Activated CD4-positive, alpha-beta T cell treated with anti-CD3 and anti-CD28 coated beads, Interleukin-2, amount 10 ng/mL, durations not matched to agents 7 days and 5 days (primary cell): ENCODE measurements around the gene SMIM22. TPM values are rescaled to one million over a fixed set of nuclear protein-coding genes. Genes with fewer than 3 reads are reported as not detected.

Experiments
- CTCF ChIA-PET: fragments of 350-600 bp; sonication (Branson Sonifier 250); formaldehyde crosslinking; loops from one replicate; lab custom pipeline; 2021; ENCODE audit warnings: antibody characterized with exemption; lab: Charles Lee
- POLR2A ChIA-PET: fragments of 350-600 bp; sonication (Branson Sonifier 250); formaldehyde crosslinking; loops from one replicate; lab custom pipeline; 2021; ENCODE audit warnings: antibody characterized with exemption; lab: Charles Lee
- DNase-seq: peaks from one replicate; pipeline ENCODE4 v3.0.0-alpha.2; 2020
- H3K27ac Mint-ChIP-seq: one replicate; pipeline ENCODE4 v1.8.0; 2021; ENCODE audit warnings: mild to moderate bottlenecking, moderate library complexity, mixed read lengths
- H3K27me3 Mint-ChIP-seq: one replicate; pipeline ENCODE4 v1.8.0; 2021; ENCODE audit warnings: mixed read lengths
- H3K36me3 Mint-ChIP-seq: one replicate; pipeline ENCODE4 v1.8.0; 2021; ENCODE audit warnings: low read depth, mixed read lengths
- H3K4me1 Mint-ChIP-seq: one replicate; pipeline ENCODE4 v1.8.0; 2021; ENCODE audit warnings: mixed read lengths
- H3K4me3 Mint-ChIP-seq: one replicate; pipeline ENCODE4 v1.8.0; 2021; ENCODE audit warnings: mild to moderate bottlenecking, moderate library complexity, mixed read lengths
- H3K9me3 Mint-ChIP-seq: one replicate; pipeline ENCODE4 v1.8.0; 2021; ENCODE audit warnings: mixed read lengths
- total RNA-seq, 2 experiments: library from RNA; stranded (reverse); gene quantifications; one replicate each; pipeline ENCODE4 v1.2.3, GENCODE V29; 2021

The SMIM22 gene
- total RNA-seq: not detected

- Mint-ChIP-seq H3K36me3 (no peaks in the 10 kb centered on the region), H3K9me3 (no peaks in the 10 kb centered on the region), H3K27me3 (no peaks in the 10 kb centered on the region), H3K27ac (no peak within 1 kb of the TSS), H3K4me1 (peaks cover 6% of the 10 kb centered on the region), H3K4me3 (no peak within 1 kb of the TSS)
- DNase-seq: no peak
- ChIA-PET POLR2A (no interaction called here), CTCF (no interaction called here)
These were observed at the start of gene SMIM22 for GRCh38 chr16:4795181-4795827. TSS of gene SMIM22 (plus strand) at chr16:4795369. CDS start at chr16:4795735, 366 bp downstream.

GRCh38 chr16:4746215-4746614, 49.0 kb upstream of the SMIM22 start:
- POLR2A ChIA-PET: no interaction called here

GRCh38 chr16:4746991-4747574, 48.1 kb upstream of the SMIM22 start:
- H3K4me1 Mint-ChIP-seq: peaks cover 11% of the 10 kb centered on the region
- peaks cover 6% of the 10 kb centered on the region for H3K36me3 Mint-ChIP-seq
- no peaks in the 10 kb centered on the region for H3K9me3 Mint-ChIP-seq
- H3K27ac Mint-ChIP-seq: no peak overlapping the region
- H3K27me3 Mint-ChIP-seq: no peaks in the 10 kb centered on the region
- ChIA-PET CTCF (interaction anchor here (0.6 to 1.5 kb wide), 4 partner anchors 12 to 266 kb away, joined by 3 to 6 read pairs (median 3); partner anchors contain the start of genes ANKS3 and DNAAF8), POLR2A (no interaction called here)
- no peak overlapping the region for H3K4me3 Mint-ChIP-seq
- no peak for DNase-seq

More at GRCh38 chr16:4746215-4746614, 49.0 kb upstream of the SMIM22 start:
- Mint-ChIP-seq H3K4me1 (peaks cover 11% of the 10 kb centered on the region), H3K9me3 (no peaks in the 10 kb centered on the region), H3K4me3 (no peak overlapping the region), H3K27me3 (no peaks in the 10 kb centered on the region), H3K27ac (no peak overlapping the region), H3K36me3 (peaks cover 4% of the 10 kb centered on the region)
- no peak for DNase-seq
- CTCF ChIA-PET: no interaction called here

GRCh38 chr16:4747906-4748681, 47.1 kb upstream of the SMIM22 start:
- peak overlapping the region; percentile 46 for H3K27ac Mint-ChIP-seq
- no peak for DNase-seq
- H3K9me3 Mint-ChIP-seq: no peaks in the 10 kb centered on the region
- H3K4me3 Mint-ChIP-seq: no peak overlapping the region
- ChIA-PET POLR2A (no interaction called here), CTCF (interaction anchor here (1.0 to 1.5 kb wide), 3 partner anchors 13 to 267 kb away, joined by 3 to 6 read pairs (median 3); partner anchors contain the start of genes ANKS3 and DNAAF8)
- peaks cover 8% of the 10 kb centered on the region for H3K4me1 Mint-ChIP-seq
- H3K27me3 Mint-ChIP-seq: no peaks in the 10 kb centered on the region
- H3K36me3 Mint-ChIP-seq: peaks cover 10% of the 10 kb centered on the region

- no peak for DNase-seq
- Mint-ChIP-seq H3K4me1 (peaks cover 2% of the 10 kb centered on the region), H3K27me3 (no peaks in the 10 kb centered on the region), H3K4me3 (no peak overlapping the region), H3K27ac (no peak overlapping the region), H3K9me3 (no peaks in the 10 kb centered on the region), H3K36me3 (peaks cover 12% of the 10 kb centered on the region)
- CTCF ChIA-PET: interaction anchor here (1.5 kb wide), 1 partner anchor 14 kb away, joined by 6 read pairs; the partner anchor contains the start of genes ANKS3 and DNAAF8
- POLR2A ChIA-PET: no interaction called here
These were observed 46.3 kb upstream of the SMIM22 start for GRCh38 chr16:4748682-4749411.

GRCh38 chr16:4749700-4750257, 45.4 kb upstream of the SMIM22 start:
- Mint-ChIP-seq H3K27ac (no peak overlapping the region), H3K9me3 (no peaks in the 10 kb centered on the region), H3K27me3 (no peaks in the 10 kb centered on the region), H3K36me3 (peaks cover 14% of the 10 kb centered on the region), H3K4me3 (no peak overlapping the region), H3K4me1 (peaks cover 2% of the 10 kb centered on the region)
- no peak for DNase-seq
- POLR2A ChIA-PET: no interaction called here
- CTCF ChIA-PET: interaction anchor here (0.6 kb wide), 1 partner anchor 122 kb away, joined by 4 read pairs; no protein-coding TSS in a partner anchor

- peaks cover 24% of the 10 kb centered on the region for H3K36me3 Mint-ChIP-seq
- CTCF ChIA-PET: no interaction called here
- POLR2A ChIA-PET: no interaction called here
These were observed 44.3 kb upstream of the SMIM22 start for GRCh38 chr16:4750896-4751295.

GRCh38 chr16:4752351-4753100, 42.6 kb upstream of the SMIM22 start:
- Mint-ChIP-seq H3K4me1 (peaks cover 2% of the 10 kb centered on the region), H3K36me3 (peaks cover 25% of the 10 kb centered on the region), H3K27ac (no peak overlapping the region), H3K9me3 (peaks cover 3% of the 10 kb centered on the region), H3K27me3 (no peaks in the 10 kb centered on the region), H3K4me3 (no peak overlapping the region)
- ChIA-PET POLR2A (no interaction called here), CTCF (no interaction called here)
- no peak for DNase-seq

More at GRCh38 chr16:4750896-4751295, 44.3 kb upstream of the SMIM22 start:
- H3K27me3 Mint-ChIP-seq: no peaks in the 10 kb centered on the region
- H3K27ac Mint-ChIP-seq: no peak overlapping the region
- peaks cover 2% of the 10 kb centered on the region for H3K4me1 Mint-ChIP-seq
- H3K9me3 Mint-ChIP-seq: peaks cover 3% of the 10 kb centered on the region
- no peak overlapping the region for H3K4me3 Mint-ChIP-seq
- DNase-seq: no peak

- DNase-seq: no peak
- ChIA-PET CTCF (no interaction called here), POLR2A (no interaction called here)
- Mint-ChIP-seq H3K36me3 (peaks cover 25% of the 10 kb centered on the region), H3K27me3 (no peaks in the 10 kb centered on the region), H3K9me3 (peaks cover 3% of the 10 kb centered on the region), H3K27ac (no peak overlapping the region), H3K4me1 (no peaks in the 10 kb centered on the region), H3K4me3 (no peak overlapping the region)
These were observed 41.9 kb upstream of the SMIM22 start for GRCh38 chr16:4753227-4753626.

GRCh38 chr16:4754865-4755264, 40.3 kb upstream of the SMIM22 start:
- H3K4me3 Mint-ChIP-seq: no peak overlapping the region
- H3K27ac Mint-ChIP-seq: no peak overlapping the region
- no peaks in the 10 kb centered on the region for H3K27me3 Mint-ChIP-seq
- H3K9me3 Mint-ChIP-seq: peaks cover 3% of the 10 kb centered on the region
- H3K36me3 Mint-ChIP-seq: peaks cover 37% of the 10 kb centered on the region
- H3K4me1 Mint-ChIP-seq: no peaks in the 10 kb centered on the region
- DNase-seq: no peak
- CTCF ChIA-PET: no interaction called here
- POLR2A ChIA-PET: no interaction called here

GRCh38 chr16:4755687-4756086, 39.5 kb upstream of the SMIM22 start:
- Mint-ChIP-seq H3K9me3 (peaks cover 3% of the 10 kb centered on the region), H3K27ac (no peak overlapping the region), H3K27me3 (no peaks in the 10 kb centered on the region), H3K4me3 (no peak overlapping the region), H3K4me1 (no peaks in the 10 kb centered on the region), H3K36me3 (peaks cover 43% of the 10 kb centered on the region)
- ChIA-PET CTCF (no interaction called here), POLR2A (no interaction called here)
- DNase-seq: no peak
